Duodenal mucosa (tissue), 2 donors: ENCODE data around the gene TPRG1.

Experiments used
- H3K27ac ChIP-seq: one replicate; pipeline ENCODE4 v1.7.0; 2013; ENCODE audit warnings: low read depth, low read length
- H3K27me3 ChIP-seq, 2 donors: one replicate each; pipeline ENCODE4 v1.7.0; 2013; ENCODE audit warnings: low read length in 2 of 2, control low read depth in 1 of 2; ENCODE audit not compliant: insufficient read depth in 2 of 2, control insufficient read depth in 1 of 2
- H3K36me3 ChIP-seq, 2 donors: one replicate each; pipeline ENCODE4 v1.7.0; 2013; ENCODE audit warnings: low read length in 2 of 2, control low read depth in 1 of 2; ENCODE audit not compliant: insufficient read depth in 2 of 2, control insufficient read depth in 1 of 2
- H3K4me1 ChIP-seq, 2 donors: one replicate each; pipeline ENCODE4 v1.7.0; 2013; ENCODE audit warnings: low read length in 2 of 2, control low read depth in 1 of 2; ENCODE audit not compliant: insufficient read depth in 2 of 2, control insufficient read depth in 1 of 2
- H3K4me3 ChIP-seq, 2 donors: one replicate each; pipeline ENCODE4 v1.7.0; 2013; ENCODE audit warnings: low read length in 2 of 2, low read depth in 1 of 2
- H3K9ac ChIP-seq, 2 donors: one replicate each; pipeline ENCODE4 v1.7.0; 2013; ENCODE audit warnings: low read length in 2 of 2, low read depth in 1 of 2
- H3K9me3 ChIP-seq, 2 donors: one replicate each; pipeline ENCODE4 v1.7.0; 2013; ENCODE audit warnings: low read length in 2 of 2, control low read depth in 1 of 2; ENCODE audit not compliant: control insufficient read depth in 1 of 2

Gene TPRG1

DNA sequence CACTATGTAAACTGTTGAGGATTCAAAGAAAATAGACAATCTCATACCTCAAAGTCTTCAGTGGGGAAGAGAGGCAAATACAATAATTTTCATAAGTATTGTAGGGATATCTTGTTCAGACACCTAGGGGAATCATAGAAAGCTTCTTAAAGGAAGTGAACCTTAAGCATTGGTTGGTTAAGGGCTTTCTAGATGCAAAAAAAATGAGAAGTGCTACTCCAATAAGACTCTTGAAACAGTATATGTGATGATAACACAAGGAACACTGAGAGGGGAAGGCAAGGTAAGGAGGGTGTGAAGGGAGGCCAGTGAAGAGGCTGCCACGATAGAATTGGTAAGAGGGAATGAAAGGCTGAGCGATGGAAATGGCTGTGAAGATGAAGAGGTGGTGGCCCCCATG is 104.1 kb downstream of the TPRG1 start:
- Histone ChIP-seq H3K4me3 (no peak overlapping the region), H3K36me3 (no peaks in the 10 kb centered on the region), H3K9me3 (no peaks in the 10 kb centered on the region), H3K9ac (no peak overlapping the region), H3K4me1 (no peaks in the 10 kb centered on the region), H3K27ac (no peak overlapping the region), H3K27me3 (no peaks in the 10 kb centered on the region)

DNA sequence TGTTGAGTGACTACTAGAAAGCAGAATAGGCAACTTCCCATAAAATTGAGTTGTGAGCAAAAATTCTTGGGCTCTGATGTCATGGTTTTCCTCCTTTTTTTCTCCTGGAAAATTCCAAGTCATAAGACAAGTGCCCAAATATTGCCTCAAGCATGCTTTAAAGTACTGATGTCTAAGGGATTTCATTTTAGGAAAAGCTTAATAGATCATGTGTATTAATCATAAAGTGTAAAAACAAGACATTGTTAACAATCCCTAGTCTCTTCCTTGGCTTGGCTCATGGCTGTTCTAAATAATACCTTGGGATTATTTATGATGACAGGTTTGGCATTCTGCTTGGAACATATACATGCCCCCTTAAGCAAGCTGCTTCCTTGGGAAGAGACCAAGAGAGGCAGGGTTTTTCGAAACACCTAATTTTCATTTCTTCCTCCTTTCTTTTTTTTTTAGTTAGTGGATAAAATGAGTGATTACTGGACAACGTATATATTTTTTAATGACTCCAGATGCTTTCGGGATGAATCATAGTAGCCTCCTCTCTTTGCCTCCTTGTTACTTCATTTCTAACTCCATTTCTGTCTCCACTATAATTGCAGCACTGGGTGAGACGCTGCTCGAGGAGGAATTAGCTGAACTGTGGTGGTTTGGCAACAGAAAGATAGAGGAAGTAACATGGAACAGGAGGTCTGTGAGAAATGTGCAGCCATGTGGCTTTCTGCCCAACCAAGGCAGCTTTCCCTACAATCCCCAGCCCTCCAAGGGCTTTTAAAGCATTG is 104.9 kb downstream of the TPRG1 start:
- no peak overlapping the region for H3K9ac ChIP-seq
- no peaks in the 10 kb centered on the region for H3K27me3 ChIP-seq
- no peak overlapping the region for H3K4me3 ChIP-seq
- no peaks in the 10 kb centered on the region for H3K9me3 ChIP-seq
- H3K27ac ChIP-seq = no peak overlapping the region
- H3K36me3 ChIP-seq = no peaks in the 10 kb centered on the region
- no peaks in the 10 kb centered on the region for H3K4me1 ChIP-seq

- Histone ChIP-seq H3K36me3 (no peaks in the 10 kb centered on the region), H3K9ac (no peak overlapping the region), H3K27ac (no peak overlapping the region), H3K27me3 (no peaks in the 10 kb centered on the region), H3K9me3 (no peaks in the 10 kb centered on the region), H3K4me3 (no peak overlapping the region), H3K4me1 (no peaks in the 10 kb centered on the region)
Measured at GRCh38 chr3:189277711-189278110, 105.9 kb downstream of the TPRG1 start.

- no peaks in the 10 kb centered on the region for H3K27me3 ChIP-seq
- no peak overlapping the region for H3K9ac ChIP-seq
- H3K27ac ChIP-seq = no peak overlapping the region
- H3K9me3 ChIP-seq = no peaks in the 10 kb centered on the region
- no peak overlapping the region for H3K4me3 ChIP-seq
- no peaks in the 10 kb centered on the region for H3K36me3 ChIP-seq
- H3K4me1 ChIP-seq = no peaks in the 10 kb centered on the region
Measured at GRCh38 chr3:189278221-189278620, 106.5 kb downstream of the TPRG1 start.

DNA sequence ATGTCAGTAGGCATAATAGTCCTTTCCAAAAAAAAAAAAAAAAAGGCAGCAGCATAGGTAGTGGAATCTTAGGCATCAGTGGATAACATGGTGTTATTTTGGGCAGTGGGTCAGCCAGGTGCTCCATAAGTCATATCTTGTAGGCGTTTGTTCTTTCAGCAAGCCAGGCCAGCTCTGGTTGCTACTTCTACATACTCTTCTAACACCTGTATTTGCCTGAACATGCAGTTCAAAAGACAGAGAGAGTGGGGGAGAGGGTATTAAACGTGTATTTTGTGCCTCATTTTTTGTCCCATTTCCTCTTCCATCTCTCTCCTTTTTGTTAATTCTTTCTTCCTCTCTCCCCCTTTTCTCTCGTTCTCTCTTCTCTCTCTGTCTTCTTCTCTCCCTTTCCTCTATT is 110.4 kb downstream of the TPRG1 start:
- no peaks in the 10 kb centered on the region for H3K36me3 ChIP-seq
- H3K9ac ChIP-seq = no peak overlapping the region
- no peaks in the 10 kb centered on the region for H3K9me3 ChIP-seq
- no peaks in the 10 kb centered on the region for H3K4me1 ChIP-seq
- no peaks in the 10 kb centered on the region for H3K27me3 ChIP-seq
- H3K4me3 ChIP-seq = no peak overlapping the region
- H3K27ac ChIP-seq = no peak overlapping the region

DNA sequence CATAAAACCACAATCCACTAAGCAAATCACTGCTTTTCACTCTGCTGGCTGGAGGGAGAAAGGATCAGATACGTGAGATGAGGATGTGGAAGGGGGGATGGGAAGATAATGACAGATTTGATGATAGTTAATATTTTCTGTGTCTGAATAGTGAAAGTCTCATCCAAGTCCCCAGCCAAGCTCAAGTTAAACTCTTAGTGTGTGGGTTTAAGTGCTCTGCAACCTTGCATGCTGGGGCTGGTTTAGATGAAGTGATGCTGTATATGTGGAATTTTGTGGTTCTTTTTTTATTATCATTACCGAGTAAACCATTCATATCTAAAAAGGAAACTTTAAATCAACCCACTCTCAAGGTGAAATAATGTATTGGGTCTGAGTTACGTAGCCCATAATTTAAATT is 111.0 kb downstream of the TPRG1 start:
- Histone ChIP-seq H3K36me3 (no peaks in the 10 kb centered on the region), H3K9ac (no peak overlapping the region), H3K27me3 (no peaks in the 10 kb centered on the region), H3K9me3 (no peaks in the 10 kb centered on the region), H3K27ac (no peak overlapping the region), H3K4me3 (no peak overlapping the region), H3K4me1 (no peaks in the 10 kb centered on the region)

- H3K9ac ChIP-seq = no peak overlapping the region
- H3K36me3 ChIP-seq = no peaks in the 10 kb centered on the region
- H3K9me3 ChIP-seq = no peaks in the 10 kb centered on the region
- H3K27me3 ChIP-seq = no peaks in the 10 kb centered on the region
- peaks cover 0 to 5% of the 10 kb centered on the region in 2 donors for H3K4me1 ChIP-seq
- no peak overlapping the region for H3K4me3 ChIP-seq
- no peak overlapping the region for H3K27ac ChIP-seq
Measured at GRCh38 chr3:189286188-189286587, 114.4 kb downstream of the TPRG1 start.

GRCh38 chr3:189286916-189287315 is 115.1 kb downstream of the TPRG1 start:
- no peaks in the 10 kb centered on the region for H3K9me3 ChIP-seq
- H3K36me3 ChIP-seq = no peaks in the 10 kb centered on the region
- H3K27ac ChIP-seq = no peak overlapping the region
- H3K4me3 ChIP-seq = no peak overlapping the region
- H3K9ac ChIP-seq = no peak overlapping the region
- H3K4me1 ChIP-seq = peaks cover 0 to 5% of the 10 kb centered on the region in 2 donors
- H3K27me3 ChIP-seq = no peaks in the 10 kb centered on the region

DNA sequence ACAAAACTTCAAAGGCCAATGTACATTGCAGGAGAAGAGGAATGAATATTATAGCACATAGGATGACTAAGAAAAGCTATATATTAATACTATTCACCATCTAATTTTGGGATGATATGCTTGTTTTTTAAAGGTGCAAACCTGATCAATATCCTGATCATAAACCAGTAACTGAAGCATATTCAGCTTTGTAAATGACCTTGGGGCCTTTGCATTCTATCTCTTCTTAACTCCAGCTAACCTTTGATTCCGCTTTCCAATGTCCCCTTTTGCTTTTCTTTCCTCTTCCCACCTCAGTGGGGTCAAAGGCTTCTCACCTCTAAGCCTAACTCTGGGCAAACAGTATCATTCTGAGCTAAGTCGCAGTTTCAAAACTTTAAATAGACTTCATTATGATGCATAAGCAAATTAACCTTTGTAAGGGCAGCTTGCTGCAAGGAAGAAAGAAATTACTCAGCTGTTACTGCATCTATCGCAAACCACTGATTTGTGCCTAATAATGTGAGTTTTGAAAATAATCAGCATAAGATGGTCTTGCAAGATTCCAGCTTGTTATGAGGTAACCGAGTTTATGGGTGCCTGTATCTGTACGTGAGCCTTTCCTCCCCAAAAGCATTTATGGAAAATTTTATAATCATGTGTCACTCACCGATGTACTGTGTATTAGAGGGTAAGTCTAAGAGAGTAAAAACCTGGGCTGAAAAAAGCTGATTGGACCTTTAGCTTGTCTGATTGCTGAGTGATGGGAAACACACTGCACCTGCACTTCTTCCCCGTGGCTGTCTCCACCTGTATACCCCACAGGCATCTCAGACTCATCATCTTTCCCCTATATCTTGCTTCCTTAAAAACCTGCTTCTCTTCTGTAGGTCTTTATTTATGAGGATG is 116.8 kb downstream of the TPRG1 start:
- no peaks in the 10 kb centered on the region for H3K36me3 ChIP-seq
- H3K4me1 ChIP-seq = peaks cover 0 to 15% of the 10 kb centered on the region in 2 donors
- no peak overlapping the region for H3K9ac ChIP-seq
- H3K9me3 ChIP-seq = no peaks in the 10 kb centered on the region
- no peaks in the 10 kb centered on the region for H3K27me3 ChIP-seq
- H3K27ac ChIP-seq = no peak overlapping the region
- no peak overlapping the region for H3K4me3 ChIP-seq

DNA sequence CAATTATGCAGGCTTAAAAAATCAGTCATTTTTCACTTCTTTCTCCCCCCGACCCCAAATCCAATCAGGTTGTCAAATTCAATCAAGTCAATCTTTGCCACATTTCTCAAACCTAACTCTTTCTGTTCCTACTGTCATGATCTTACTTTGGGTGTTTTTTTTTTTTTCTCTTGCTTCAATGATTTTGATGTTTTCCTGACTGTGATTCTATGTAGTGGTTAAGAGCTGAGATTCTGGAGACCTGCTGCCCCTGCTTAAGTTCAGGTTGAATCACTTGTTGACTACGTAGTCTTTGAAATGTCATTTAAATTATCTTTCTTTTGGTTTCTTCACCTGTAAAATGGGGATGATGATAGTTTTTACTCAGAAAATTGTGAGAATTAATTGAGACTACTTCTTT is 117.5 kb downstream of the TPRG1 start:
- Histone ChIP-seq H3K4me1 (peaks cover 0 to 21% of the 10 kb centered on the region in 2 donors), H3K27ac (no peak overlapping the region), H3K9ac (no peak overlapping the region), H3K4me3 (no peak overlapping the region), H3K9me3 (no peaks in the 10 kb centered on the region), H3K27me3 (no peaks in the 10 kb centered on the region), H3K36me3 (no peaks in the 10 kb centered on the region)
